Fibroblast of the aortic adventitia (primary cell): ENCODE measurements around the gene GMPPB. TPM values are rescaled to one million over a fixed set of nuclear protein-coding genes. Genes with fewer than 3 reads are reported as not detected.
"Not testable (repeated sequence)": the region's sequence is repeated elsewhere in the genome, so short reads cannot be mapped to it uniquely, and the experiment has no call there.

Experiments used
- DNase-seq: peaks from one replicate; pipeline ENCODE4 v3.0.0-alpha.2; 2010; ENCODE audit warnings: low read depth
- H3K4me3 ChIP-seq: 2 replicates; pipeline ENCODE4 v1.5.1; 2011; ENCODE audit warnings: low read depth, mild to moderate bottlenecking, control low read depth, low read length, moderate library complexity
- total RNA-seq: library from RNA; depleted of rRNA; stranded (reverse); fragments of >200 nt; gene quantifications from 2 replicates; pipeline ENCODE4 v1.2.3, GENCODE V29; 2012; ENCODE audit warnings: low replicate concordance
- TF ChIP-seq, protein P1 (sequence below): IDR thresholded peaks from 2 replicates; pipeline ENCODE4 v1.5.1; 2011; ENCODE audit warnings: mild to moderate bottlenecking, low read length, control low read depth, inconsistent platforms; ENCODE audit not compliant: insufficient read depth

The GMPPB gene
- total RNA-seq, 1 donor = 31.0 TPM

DNA sequence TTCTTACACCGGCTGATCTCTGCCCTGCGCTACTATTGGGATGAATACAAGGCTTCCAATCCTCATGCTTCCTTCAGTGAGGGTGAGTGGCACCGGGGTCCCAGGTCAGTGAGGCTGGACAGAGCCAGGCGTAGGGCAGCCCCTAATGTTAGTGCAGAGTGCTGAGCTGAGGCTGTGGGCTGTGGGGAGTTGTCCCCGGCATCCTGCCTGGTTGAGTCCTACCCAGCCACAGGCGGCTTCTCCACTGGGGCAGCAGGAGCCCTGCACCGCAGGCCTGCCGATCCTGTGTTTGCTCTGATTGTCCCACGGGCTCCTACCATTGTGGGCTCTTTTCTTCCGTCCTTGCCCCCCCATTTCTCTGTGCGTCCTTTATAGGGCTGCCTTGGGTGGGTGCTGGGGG lies 21.1 kb downstream of the GMPPB start:
- DNase-seq = no peak
- H3K4me3 ChIP-seq = no peak overlapping the region
- TF ChIP-seq, protein P1, sequence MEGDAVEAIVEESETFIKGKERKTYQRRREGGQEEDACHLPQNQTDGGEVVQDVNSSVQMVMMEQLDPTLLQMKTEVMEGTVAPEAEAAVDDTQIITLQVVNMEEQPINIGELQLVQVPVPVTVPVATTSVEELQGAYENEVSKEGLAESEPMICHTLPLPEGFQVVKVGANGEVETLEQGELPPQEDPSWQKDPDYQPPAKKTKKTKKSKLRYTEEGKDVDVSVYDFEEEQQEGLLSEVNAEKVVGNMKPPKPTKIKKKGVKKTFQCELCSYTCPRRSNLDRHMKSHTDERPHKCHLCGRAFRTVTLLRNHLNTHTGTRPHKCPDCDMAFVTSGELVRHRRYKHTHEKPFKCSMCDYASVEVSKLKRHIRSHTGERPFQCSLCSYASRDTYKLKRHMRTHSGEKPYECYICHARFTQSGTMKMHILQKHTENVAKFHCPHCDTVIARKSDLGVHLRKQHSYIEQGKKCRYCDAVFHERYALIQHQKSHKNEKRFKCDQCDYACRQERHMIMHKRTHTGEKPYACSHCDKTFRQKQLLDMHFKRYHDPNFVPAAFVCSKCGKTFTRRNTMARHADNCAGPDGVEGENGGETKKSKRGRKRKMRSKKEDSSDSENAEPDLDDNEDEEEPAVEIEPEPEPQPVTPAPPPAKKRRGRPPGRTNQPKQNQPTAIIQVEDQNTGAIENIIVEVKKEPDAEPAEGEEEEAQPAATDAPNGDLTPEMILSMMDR = no peak

DNA sequence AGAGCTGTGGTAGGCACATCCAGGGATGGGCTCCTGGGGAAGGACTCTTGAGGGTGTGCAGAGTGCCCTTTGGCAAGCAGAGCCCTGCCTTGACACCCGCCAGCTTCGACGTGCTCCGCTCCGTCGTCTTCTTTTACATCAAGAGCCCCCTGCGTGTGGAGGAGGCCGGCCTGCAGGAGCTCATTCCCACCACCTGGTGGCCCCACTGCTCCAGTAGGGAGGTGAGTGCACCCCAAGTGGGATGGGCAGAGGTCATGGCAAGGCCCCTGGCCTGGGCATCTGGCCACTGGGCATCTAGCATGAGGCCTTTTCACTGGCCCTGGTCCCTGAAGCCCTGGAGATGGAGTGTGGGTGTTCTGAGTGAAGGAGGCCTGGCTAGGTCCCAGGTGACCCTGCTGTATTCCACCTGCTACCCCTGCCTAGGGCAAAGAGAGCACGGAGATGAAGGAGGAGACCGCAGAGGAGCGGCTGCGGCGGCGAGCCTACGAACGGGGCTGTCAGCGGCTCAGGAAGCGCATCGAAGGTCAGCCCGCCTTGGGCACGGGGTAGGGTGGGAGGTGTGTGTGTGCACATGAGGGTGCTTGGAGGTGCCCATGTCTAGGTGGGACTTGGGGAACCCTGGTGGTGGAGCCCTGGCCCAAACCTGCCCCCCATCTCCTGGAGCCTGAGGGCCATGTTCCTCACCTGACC lies 22.2 kb downstream of the GMPPB start:
- TF ChIP-seq, protein P1 = peak; percentile 49
- DNase-seq = no peak
- no peak overlapping the region for H3K4me3 ChIP-seq

DNA sequence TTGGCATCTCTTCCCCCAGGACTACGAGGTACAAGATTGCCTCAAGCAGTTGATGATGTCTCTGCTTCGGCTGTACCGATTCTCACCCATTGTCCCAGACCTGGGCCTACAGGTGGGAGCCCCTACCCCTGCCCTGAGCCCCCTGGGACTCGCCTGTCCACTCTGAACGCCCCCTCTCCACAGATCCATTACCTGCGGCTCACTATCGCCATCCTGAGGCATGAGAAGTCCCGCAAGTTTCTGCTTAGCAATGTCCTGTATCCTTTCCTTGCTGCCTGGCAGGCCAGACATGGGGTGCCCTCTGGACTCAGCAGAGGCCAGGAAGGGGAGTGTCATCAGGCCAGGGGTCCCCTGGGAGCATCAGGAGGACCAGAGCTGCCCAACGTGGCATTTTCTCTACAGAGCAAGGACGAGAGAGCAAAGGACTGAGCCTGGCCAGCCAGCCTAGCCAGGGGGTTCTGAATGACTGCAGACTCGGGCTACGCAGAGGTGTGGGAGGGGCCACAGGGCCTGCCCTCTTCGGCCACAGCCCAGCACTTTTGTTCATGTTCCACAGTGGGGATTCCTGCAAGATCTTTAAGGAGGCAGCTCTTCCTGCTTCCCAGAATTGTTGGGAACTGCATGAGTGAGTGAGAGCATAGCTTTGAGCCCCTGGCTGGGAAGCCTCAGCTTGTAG lies 23.2 kb downstream of the GMPPB start:
- H3K4me3 ChIP-seq = no peak overlapping the region
- no peak for DNase-seq
- TF ChIP-seq, protein P1 = no peak

DNA sequence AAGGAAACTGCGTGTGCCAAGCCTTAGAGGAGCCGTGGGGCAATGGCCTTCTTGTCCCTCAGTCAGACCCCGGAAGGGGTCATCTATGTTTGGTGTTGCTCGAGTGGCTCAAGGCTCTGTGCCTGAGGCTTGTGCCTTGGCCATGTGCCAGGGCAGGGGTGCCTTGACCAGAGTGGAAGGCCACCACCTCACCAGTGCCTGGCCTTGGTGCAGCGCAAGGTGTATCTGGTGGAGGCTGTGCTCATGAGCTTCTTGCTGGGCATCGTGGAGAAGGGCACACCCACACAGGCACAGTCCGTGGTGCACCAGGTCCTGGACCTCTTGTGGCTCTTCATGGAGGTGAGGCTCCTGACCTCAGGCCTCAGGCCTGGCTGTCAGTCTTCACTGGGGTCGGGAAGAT lies 23.7 kb downstream of the GMPPB start:
- TF ChIP-seq, protein P1 = no peak
- DNase-seq = no peak
- no peak overlapping the region for H3K4me3 ChIP-seq

DNA sequence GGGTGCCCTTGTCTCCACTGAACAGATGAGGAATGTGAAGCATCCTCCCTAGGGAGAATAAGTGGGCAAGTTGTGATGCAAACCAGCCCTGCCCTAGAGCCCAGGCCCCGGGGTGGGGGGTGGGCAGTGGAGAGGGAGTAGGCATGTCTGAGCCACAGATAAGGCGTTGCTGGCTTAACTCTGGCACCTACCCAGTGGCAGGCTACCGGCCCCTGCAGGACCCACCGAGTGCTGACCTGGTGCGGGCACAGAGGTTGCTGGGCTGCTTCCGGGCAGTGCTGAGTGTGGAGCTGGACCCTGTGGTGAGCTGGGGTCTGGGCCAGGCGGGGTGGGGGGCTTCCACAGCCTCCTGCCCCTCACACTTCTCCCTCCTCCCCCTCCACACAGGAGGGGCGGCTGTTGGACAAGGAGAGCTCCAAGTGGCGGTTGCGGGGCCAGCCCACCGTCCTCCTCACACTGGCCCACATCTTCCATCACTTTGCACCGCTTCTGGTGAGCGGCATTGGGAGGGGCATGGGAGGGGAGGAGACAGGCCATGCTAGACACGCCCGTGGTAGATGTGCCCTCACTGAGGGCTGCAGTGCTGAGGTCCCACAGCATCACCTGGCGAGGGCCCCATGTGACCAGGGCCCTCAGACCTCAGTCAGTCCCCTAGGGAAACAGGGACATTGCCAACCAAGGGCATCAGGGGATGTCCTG lies 24.3 kb downstream of the GMPPB start:
- no peak overlapping the region for H3K4me3 ChIP-seq
- TF ChIP-seq, protein P1 = no peak
- no peak for DNase-seq

DNA sequence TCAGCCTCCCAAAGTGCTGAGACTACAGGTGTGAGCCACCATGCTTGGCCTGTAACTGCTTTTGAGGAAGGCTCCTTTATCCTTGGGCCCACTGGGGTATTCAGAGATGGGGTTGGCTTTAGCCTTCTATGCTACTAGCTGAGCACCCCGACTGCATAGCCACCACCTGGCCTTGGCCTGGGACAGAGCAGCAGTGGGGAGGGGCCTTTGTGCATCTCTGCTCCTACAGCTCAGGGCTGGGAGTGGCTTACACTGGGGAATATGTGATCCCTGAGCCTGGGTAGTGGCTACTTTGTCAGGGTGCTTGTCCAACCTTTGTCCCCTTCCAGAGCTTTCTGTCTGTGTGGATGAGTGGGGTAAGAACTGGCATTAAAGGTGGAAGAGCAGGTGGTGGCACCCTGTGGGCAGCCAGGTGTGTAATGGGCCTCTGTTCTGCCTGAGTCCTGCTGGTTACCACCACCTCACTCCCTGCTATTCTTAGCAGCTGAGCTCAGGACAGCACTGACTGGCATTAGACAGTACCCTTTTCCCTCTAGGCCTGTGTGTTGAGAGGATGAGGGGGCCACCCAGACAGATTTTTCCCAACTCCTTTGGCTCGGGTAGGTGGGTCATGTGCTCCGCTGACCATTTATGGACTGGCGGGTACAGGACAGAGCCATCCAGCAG lies 28.3 kb downstream of the GMPPB start:
- H3K4me3 ChIP-seq, DNase-seq: not testable (repeated sequence)

DNA sequence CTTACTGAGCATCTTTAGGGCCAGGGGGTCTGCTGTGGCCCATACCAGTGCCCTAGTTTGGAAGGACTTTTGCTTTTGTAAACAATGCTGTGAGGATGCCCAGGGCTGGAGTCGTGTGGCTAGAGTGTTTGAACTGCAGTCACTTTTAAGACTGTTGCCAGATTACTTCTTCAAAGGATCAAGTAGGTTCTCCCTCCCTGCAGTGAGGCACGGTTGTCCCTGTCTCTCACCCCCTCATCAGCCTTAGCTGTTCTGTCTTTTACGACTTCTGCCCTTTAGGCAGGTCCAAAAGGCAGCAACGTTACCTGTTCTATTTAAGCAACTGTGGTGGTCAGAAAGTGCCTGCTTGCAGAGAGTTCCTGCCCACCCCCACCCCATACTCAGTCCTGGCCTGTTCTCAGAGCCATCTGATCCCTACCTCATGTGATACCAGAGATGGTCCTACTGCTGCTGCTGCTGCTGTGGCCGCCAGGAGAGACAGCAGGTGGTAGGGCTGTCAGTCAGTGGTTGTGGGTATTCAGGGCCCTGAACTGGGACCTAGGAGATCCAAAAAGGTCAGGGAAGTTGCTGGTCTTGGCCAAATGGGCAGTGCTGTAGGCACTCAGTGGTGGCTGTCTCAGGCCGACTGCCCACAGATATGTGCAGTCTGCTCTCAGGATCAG lies 29.2 kb downstream of the GMPPB start:
- not testable (repeated sequence) for H3K4me3 ChIP-seq, DNase-seq

DNA sequence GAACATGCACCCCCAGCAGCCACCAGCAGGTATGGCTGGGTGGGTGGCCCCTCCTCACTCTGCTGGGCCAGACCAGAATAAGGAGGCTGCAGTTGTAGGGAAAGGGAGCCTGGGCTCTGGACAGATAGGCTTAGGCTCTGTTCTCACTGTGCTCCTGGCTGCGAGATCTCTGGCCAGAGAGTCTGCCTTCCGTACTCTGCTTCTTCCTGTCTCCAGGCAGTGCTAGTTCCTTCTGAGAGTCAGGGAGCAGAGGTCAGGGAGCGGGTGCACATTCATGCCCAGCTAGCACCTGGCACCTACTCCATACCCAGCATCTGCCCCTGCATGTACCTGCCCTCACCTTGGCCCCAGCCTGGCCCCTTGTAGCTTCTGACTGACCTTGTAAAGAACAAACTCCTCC lies 32.3 kb downstream of the GMPPB start:
- not testable (repeated sequence) for DNase-seq, H3K4me3 ChIP-seq

DNA sequence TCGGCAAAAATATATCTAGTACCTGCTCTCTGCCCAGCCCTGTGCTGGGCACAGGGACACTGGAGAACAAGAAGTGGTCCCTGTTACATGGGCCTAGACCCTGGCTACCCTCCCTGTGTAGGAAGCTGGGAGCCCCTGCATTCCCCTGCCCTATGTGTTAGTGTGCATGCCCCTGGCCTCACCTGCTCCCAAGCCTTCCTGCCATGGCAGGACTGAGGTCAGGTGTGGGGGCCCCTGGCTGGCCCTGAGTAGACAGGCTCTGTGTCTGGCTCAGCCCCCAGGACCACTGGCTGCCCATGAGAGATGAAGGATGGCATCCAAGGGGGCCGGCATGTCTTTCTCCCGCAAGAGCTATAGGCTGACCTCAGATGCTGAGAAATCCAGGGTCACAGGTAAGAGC lies 32.9 kb downstream of the GMPPB start:
- DNase-seq = not testable (repeated sequence)
- peak overlapping the region; percentile 18 for H3K4me3 ChIP-seq

DNA sequence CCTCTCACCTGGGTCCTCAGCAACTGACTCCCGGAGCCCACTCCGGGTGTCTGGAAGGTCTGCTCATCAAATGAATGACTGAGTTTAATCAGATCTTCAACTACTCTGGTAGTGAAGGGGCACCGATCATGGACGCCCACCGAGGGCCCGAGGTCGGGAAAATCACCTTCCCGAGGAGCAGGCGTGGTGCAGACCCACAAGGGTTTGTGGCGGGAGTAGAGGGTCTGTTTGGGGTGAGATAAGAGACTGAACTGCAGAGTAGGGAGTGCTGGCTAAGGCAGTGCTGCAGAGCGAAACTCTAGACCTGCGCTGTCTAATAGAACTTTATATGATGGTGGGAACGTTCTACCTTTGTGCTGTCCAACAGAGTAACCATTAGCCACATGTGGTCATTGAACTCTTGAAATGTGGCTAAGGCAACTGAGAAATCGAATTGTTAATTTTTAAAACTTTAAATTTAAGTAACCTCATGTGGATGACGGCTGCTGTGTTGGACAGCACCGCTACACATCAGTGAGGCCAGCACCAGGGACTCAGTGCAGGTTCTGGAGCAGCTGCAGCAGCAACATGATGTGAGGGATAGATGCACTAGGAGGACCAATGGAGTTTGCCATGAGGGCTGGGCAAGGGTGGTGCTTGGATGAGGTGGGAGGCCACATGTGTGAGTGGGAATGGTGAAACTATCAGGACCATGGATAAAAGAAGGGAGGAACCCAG lies 33.7 kb downstream of the GMPPB start:
- H3K4me3 ChIP-seq = peak overlapping the region; percentile 93
- not testable (repeated sequence) for DNase-seq
